DLD1 (cell line): ENCODE results near the gene SLC25A51.

ENCODE experiments used
- in situ Hi-C: cut with HindIII; loops from 2 replicates; pipeline ENCODE4 v1.10.0; 2017; ENCODE audit warnings: low sequenced_read_pairs

SLC25A51 gene

DNA sequence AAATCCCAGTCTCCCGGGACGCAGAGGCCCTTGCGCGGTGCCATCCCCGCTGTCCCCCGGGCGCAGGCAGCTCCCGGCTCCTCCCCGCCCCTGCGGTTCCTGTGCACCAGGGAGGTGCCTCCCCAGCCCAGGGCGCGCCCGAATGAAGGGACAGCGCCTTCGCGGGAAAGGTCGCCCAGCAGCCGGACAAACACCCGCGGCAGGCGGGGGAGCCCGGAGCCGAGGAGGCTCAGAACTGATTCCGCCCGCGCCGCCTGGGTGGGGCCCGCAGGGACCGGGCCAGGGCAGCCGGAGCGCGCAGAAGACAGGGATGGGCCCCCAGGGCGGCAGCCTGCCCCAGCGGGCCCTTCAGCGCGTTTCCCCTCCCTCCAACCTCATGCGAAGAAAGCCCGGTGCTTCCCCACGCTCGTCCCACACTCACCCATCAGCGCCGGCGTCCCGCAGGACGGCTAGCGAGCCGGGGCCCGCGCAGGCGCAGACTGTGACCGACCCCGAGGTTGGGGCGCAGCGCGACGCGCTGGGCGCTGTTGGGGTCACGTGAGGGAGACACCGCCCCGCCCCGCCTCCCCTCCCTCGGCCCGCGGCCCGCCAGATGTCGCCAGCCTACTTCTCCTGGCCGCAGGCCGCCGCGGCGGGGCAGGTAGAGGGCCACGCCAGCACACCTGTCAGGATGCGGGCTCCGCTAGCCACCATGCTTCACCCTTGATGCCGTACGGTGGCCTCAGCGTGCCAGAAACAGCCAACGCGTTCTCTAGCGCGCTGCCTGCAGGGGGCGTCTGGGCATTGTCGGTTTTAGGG lies at the start of gene SLC25A51:
Gene SLC25A51 (minus strand): TSS at position 481 of the 798 bp plus-strand sequence. CDS start 15,577 bp downstream, outside the sequence.
- in situ Hi-C loops: no loop called here

GRCh38 chr9:37953206-37953774 lies 49.4 kb upstream of the SLC25A51 start:
- in situ Hi-C loops: no loop called here

- in situ Hi-C loops: no loop called here
These were observed 48.8 kb upstream of the SLC25A51 start for GRCh38 chr9:37952731-37953130.

DNA sequence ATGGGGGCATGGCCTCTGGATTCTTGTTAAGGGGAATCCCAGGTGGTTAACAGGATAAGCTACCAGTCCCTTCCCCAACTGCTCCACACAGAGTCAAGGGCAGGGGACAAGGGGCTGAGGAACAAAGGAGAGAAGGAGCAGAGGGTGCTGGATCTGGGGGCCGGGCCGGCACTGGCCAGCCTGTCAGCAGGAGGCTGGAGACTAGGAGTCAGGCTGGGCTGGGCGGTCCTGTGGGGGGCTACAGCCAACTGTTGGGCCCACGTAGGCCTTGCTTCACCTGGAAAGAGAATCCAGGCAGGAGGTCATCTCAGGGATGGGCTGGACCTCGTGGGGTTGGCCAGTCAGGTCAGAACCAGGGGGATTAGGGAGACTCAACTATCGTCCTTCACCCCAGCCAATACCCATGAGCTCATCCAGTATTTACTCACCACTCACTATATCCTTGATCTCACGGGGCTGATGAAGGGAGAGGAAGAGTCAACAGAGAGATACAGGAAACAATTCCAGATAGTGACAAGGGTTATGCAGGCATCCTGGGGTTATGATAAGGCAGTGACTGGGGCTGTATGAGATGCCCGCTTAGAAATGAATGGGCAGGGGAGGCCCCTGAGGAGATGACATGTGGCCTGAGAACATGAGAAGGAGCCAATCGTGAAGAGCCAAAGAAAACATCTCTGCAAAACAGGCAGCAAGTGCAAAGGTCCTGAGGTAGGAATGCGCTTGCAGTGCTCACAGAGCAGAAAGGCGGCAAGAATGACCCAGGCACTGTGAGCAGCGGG lies 47.9 kb upstream of the SLC25A51 start:
- in situ Hi-C loops: no loop called here

DNA sequence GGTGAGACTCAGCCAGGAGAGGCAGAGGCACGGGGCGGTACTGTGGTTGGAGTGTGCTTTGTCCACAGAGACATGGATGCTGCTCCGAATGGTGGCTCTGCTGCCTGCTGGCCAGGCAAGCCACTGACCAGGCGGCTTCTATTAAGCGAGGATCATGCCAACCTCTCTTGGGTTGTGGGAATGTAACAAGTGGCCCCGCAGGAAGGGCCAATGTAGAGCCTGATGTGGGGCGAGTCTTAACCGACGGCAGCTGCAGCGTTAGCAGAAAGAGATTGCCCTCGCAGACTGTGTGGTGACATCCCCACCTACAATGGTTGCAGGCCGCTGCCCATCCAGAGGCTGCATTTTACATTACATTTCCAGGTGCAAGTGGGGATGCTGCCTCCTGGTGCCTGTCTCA lies 46.6 kb upstream of the SLC25A51 start:
- in situ Hi-C loops: no loop called here

GRCh38 chr9:37949576-37949975 lies 45.6 kb upstream of the SLC25A51 start:
- in situ Hi-C loops: no loop called here

DNA sequence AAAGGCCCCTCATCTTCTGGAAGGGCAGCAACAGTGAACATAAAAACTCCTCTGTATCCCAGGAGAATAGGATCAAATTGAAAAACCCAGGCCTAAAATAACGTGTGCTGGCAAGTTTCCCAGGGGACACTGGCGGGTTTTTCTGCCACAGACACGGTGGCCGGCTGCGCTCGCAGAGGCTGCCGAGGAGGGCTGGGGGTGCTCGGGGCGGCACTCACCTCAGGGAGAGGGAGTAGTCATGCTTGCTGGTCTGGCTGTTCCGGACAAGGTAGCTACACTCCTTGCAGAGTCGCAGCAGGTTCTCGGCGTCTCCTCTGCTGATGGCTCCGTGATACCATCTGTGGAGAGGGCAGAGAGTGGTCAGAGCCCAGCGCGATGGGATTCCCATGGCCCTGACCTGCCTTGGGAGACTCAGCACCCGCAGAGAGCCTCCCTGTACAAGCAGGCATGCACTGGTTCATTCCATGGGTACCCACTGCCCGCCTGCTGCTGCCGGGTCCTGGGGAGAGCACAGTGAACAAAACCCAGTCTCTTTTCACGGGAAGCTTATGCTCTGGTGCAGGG lies 44.6 kb upstream of the SLC25A51 start:
- in situ Hi-C loops: no loop called here

DNA sequence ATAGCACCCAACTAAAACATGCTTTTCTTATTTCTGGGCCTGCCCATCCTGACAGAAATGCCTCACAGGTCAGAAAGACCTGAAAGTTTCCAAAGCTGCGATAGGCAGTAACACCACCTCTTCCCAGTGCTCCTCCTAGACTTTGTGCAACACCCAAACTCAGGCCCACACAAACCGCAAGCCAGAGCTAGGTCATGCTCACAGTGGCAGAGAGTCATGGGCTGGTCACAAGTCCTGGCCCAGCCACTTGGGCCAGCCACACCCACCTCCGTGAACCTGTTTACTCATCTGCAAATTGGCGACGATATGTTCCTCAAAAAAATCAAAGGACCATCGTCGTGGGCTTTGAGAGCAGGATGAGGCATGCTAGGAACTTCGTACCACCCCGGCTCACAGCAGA lies 44.0 kb upstream of the SLC25A51 start:
- in situ Hi-C loops: no loop called here

GRCh38 chr9:37947471-37947870 lies 43.5 kb upstream of the SLC25A51 start:
- in situ Hi-C loops: no loop called here

DNA sequence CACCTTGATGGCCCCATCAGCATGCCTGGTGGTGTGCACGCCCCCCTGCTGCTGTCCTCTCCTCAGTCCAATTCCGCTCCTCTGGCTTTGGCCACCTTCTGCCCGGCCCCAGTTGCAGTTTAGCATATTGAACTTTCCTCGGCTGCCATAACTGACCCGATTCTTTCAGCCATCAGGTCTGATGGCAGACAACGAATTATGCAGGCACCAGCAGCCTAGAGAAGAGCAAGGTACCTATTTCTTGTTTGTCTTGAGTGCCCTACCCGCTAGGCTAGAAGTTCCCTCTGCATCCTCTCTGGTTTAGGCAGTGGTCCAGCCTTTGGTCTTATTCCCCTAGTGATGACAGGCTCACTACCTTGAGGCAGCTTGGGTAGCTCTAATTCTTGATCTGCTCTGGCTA lies 43.0 kb upstream of the SLC25A51 start:
- in situ Hi-C loops: no loop called here

DNA sequence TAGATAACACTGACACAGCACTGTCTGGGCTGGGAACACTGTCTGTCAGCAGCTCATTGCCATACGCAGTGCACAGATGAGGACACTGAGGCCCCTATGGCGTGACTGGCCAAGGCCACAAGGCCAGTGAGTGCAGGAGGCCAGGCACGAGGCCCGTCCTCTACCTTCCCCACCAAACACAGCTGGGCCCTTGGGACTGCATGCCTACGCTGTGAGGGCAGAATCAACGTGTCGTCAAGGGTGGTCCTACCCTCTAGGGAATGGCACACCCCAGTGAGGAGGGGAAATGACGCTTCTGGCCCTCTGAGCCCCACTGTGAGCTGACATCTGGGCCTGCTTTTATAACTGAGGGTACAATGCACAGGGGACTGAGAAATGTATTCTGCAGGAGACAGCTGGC lies 42.1 kb upstream of the SLC25A51 start:
- in situ Hi-C loops: no loop called here

DNA sequence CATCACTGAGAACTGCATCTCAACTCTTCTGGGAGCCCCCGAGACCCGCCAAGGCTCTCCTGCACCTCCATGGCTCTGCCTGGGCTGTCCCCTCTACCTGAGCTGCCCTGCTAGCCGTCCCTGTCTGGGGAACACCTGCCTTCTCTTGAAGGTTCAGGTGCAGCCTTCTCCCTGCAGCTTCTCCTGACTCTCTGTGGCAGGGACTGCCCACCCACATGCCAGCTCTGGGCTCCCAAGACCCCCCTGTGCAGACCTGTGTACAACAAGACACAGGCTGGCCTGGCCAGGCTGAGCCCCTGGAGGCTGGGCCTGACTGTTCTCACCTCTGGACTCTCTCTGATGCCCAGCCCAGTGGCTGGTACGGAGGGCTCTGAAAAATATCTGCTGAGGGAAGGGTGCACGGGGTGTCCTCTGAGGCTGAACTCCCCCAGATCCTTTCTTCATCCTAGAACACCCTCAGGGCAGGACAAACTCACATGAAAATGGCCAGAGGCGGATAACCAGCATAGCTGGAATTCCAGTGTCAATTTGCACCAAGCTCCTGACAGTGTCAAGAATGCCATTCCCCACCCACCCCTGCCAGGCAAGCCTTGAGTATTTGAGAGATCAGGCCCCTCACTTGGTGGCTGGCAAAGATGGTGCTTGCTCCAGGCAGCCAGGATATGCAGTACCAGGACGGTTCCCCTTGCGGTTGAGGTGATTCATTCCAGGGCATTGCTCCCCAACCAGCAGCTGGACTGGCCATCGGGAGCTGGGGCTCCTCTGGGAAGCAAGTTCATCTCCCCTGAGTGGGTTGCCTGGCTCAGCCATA lies 40.9 kb upstream of the SLC25A51 start:
- in situ Hi-C loops: no loop called here

DNA sequence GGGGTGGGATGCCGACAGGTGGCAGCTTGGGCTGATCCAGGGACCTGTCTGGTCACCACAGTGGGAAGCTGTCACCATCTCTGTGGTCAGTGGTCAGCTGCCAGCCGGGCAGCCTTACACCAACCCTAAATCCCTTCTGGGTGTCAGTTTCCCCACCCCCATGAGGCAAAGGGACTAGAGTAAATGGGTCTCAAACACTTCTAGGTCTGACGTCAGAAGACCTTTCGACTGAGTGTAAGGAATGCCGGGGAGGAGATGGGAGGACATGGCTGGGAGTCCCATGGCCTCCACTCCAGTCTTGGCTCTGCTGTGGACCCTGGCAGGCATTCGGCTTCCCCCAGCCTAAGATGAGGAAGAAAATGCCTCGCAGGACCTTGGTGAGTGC lies 40.3 kb upstream of the SLC25A51 start:
- in situ Hi-C loops: no loop called here

DNA sequence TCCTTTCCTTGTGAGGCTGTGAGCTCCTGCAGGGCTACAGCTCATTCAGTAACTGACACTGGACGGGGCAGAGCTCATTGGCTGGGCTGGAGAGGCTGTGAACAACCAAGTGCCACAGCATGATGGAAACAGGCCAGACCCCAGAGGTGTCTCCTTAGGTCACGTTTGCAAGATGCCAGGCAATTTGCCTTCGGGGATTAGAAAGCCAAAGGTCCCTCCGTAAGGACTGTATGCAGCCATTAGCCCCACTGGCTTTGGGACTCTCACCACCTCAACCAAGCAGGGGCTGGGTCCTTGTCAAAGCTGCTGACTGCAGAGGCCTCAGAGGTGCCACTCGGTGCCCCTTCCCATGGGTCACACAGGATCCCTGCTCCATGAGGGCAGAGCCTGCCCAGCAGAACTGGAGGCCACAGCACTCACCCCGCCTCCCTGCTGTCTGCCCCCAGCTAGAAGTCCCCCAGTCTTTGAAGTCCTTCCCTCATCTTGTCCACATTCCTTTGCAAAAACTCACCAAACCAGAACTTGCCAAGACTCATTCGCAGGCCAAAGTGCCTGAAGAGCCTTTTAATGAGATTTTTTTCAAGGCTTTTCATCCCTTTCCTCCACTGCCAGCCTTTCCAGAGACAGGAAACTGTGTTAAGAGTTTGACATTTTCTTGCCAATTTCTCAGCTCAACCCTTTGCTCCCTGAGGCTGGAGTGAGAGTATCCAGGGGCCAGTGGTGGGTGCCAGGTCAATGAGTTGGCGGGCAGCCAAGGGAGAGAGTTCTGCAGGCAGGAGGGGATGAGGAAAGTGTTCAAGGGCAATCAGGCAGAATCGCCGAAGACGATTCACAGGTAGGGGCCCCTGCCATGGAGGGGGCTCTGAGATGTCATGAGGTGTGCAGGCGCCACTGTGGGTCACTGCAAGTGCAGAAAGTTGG lies 39.7 kb upstream of the SLC25A51 start:
- in situ Hi-C loops: no loop called here

DNA sequence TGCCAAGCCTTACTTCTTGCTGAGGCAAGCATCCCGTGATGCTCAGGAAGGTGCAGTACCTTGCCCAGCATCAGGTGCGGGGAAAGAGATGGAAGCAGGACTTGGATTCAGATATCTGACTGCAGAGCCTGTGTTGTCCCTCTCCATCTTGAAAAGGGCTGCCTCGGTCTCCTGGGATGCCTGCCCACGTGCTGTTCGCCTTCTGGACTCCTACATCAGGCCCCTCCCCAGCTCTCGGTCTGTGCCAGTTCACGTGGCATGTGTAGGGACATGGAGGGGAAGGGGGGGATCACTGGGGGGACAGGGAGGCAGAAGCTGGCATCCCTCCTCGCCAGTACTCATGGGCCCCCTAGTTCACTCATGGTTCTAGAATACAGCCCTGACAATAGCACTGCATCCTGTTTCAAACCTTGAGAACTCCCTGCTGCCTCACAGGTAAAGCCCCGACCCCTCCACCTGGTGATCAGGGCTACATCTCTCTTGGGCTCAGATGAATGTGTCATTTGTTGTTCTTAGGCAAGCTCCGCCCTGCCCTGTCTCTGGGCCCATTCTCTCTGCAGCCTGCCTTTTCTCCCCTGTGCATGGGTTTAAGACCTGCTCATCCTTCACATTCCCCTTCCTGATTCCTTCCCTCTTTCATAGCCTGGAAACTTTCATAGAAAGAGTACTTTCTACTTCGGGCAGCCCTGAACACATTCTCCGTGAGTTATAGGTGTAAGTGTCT lies 38.9 kb upstream of the SLC25A51 start:
- in situ Hi-C loops: no loop called here

DNA sequence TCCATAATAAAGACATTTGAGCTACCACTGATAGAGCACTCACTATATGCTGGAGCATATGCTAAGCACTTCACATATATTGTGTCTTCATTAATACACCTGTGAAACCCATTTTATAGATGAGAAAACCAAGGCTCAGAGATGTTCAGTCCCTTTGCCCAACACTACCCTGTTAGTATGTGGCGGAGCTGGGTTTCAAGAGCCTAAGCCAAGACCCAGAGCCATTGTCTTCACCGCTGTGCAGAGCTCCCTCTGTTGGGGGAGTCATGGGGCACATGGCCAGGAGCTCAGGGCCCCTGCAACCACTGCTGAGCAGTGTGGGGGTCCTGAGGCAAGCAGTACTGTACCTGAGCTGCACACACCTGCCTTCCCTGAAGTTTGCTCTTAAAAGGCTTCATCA lies 37.3 kb upstream of the SLC25A51 start:
- in situ Hi-C loops: no loop called here

DNA sequence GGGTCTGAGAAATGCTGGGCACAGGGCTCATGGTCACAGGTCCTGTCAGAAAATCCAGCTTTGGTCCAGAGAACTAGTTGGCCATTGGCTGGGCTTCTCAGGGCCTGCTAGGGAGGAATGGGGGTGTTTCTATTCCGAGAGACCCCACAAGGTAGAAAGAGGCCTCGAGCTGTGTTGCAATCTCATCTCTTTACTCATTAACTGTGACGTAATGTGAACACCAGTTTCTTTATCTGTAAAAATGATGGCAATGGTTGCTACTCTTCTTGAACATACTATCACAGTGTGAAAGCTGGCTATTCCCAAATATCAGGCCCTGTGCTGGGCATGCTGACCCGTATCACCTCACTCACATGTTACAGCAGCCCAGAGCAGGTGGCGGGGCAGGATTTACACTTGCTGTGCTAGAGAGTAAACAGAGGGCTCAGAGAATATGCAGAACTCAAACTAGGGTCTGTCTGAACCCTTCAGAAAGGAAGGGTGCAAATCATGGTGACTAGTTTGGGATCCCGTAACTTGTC lies 35.7 kb upstream of the SLC25A51 start:
- in situ Hi-C loops: no loop called here

GRCh38 chr9:37938121-37938891 lies 34.4 kb upstream of the SLC25A51 start:
- in situ Hi-C loops: no loop called here
